Mucosa of stomach (tissue), 1 donor: ENCODE data around the gene SUSD3.

ENCODE experiments used
- H3K27me3 ChIP-seq: one replicate; pipeline ENCODE4 v1.7.0; 2013; ENCODE audit warnings: mild to moderate bottlenecking, low read length; ENCODE audit not compliant: control insufficient read depth, insufficient read depth
- H3K36me3 ChIP-seq: one replicate; pipeline ENCODE4 v1.7.0; 2013; ENCODE audit warnings: low read length; ENCODE audit not compliant: control insufficient read depth, insufficient read depth
- H3K4me1 ChIP-seq: one replicate; pipeline ENCODE4 v1.7.0; 2013; ENCODE audit warnings: mild to moderate bottlenecking, low read length; ENCODE audit not compliant: control insufficient read depth, insufficient read depth
- H3K4me3 ChIP-seq: one replicate; pipeline ENCODE4 v1.7.0; 2013; ENCODE audit warnings: low read length
- H3K9ac ChIP-seq: one replicate; pipeline ENCODE4 v1.7.0; 2013; ENCODE audit warnings: mild to moderate bottlenecking, low read length, moderate library complexity
- H3K9me3 ChIP-seq: one replicate; pipeline ENCODE4 v1.7.0; 2013; ENCODE audit warnings: mild to moderate bottlenecking, low read length, moderate library complexity; ENCODE audit not compliant: control insufficient read depth
- donor health status: Pancreatic carcinoma.

Gene SUSD3

DNA sequence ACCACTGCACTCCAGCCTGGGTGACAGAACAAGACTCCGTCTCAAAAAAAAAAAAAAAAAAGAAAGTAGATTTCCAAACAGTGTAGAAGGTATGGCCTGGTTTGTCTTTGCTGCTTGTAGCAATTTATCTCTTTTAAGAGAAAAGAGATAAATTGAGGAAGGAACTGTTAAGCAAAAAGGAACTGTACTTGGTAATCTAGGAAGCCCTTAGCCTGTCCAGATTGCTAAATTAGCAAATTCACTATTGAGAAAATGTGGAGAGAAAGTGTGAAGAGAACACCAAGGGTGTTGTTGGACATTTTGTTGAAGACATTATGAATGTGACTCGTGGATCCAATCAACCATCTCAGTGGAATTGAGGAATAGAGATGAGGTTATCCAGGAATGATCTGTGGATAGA lies 13.0 kb upstream of the SUSD3 start:
- Histone ChIP-seq H3K9me3 (no peaks in the 10 kb centered on the region), H3K4me3 (no peak overlapping the region), H3K36me3 (no peaks in the 10 kb centered on the region), H3K4me1 (no peaks in the 10 kb centered on the region), H3K27me3 (no peaks in the 10 kb centered on the region), H3K9ac (no peak overlapping the region)

DNA sequence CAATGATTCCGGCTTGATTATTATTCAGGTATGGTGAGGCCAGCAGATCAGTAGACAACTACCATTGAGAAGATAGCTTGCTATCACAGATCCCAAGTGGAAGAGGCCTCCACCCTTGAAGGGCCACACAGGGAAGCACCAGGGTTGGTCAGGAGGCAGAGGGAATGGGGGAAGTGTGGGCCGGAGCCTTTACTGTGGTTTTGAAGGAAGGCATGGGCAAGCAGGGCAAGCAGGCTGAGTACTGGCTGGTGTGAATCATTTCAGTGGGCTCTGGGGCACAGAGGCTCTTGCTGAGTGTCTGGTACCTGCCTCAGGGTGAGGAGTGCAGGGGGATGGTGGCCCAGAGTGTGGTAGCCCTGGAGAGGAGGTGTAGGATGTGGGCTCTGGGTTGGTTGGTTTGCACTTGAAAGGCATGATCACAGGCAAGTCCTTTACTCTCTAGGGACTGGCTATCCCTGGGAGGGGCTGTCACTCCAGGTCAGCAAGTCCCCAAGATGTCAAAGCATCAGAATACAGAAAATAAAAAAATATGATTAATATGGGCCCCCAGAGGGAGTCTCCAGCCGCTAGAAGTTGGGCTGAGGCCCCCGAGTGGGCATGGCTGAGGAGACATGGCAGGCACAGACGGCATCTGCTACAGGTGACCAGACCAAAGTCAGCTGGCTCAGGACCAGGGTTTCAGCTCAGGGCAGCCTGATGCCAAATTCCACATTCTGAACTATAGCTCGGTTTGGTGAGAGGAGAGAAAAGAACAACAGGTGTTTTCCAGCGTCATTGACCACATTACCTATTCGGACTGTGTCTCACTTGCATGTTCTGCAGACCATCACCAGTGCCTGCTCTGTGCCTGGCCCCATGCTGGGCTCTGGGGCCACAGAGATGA lies 9.7 kb upstream of the SUSD3 start:
- no peak overlapping the region for H3K4me3 ChIP-seq
- H3K36me3 ChIP-seq: no peaks in the 10 kb centered on the region
- no peaks in the 10 kb centered on the region for H3K4me1 ChIP-seq
- no peak overlapping the region for H3K9ac ChIP-seq
- H3K27me3 ChIP-seq: no peaks in the 10 kb centered on the region
- H3K9me3 ChIP-seq: no peaks in the 10 kb centered on the region

DNA sequence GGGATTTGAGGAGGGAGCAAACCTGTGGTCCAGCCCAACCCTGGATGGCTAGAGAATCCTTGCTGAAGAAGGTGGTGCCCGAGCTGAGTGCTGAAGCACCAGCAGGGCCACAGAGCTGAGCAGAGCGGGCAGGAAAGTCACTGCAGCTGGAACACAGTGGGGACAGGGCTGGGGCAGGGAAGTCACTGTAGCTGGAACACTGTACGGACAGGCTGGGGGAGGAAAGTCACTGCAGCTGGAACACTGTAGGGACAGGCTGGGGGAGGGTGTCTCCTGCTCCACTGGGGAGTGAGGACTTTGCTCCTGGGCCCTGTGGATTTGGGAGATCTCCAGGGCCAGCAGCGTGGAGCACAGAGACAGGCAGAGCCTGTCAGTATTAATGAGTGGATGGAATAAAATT lies 9.0 kb upstream of the SUSD3 start:
- no peaks in the 10 kb centered on the region for H3K27me3 ChIP-seq
- no peaks in the 10 kb centered on the region for H3K4me1 ChIP-seq
- H3K9ac ChIP-seq: no peak overlapping the region

DNA sequence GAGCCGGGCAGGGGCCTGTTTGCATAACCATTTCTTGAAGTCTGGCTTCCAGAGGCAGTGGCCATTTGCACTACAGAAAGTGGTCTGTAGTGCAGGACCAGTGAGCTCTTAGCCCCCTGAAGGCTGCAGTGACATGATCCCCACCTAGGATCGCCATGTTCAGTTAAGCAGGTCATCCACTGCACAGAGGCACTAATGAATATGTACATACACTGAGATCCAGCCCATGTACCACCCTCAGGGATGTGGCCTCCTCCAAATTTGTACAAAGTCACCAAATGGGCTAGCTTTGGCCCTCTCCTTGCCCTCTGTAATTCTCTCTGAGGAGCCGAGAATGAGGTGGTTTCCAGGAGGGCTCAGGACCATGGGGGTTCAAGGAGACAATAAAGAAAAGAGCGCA lies 8.3 kb upstream of the SUSD3 start:
- no peaks in the 10 kb centered on the region for H3K27me3 ChIP-seq
- no peaks in the 10 kb centered on the region for H3K4me1 ChIP-seq
- H3K9ac ChIP-seq: no peak overlapping the region
- H3K9me3 ChIP-seq: no peaks in the 10 kb centered on the region
- no peak overlapping the region for H3K4me3 ChIP-seq
- no peaks in the 10 kb centered on the region for H3K36me3 ChIP-seq

More for the DNA sequence above, 9.0 kb upstream of the SUSD3 start:
- Histone ChIP-seq H3K9me3 (no peaks in the 10 kb centered on the region), H3K36me3 (no peaks in the 10 kb centered on the region), H3K4me3 (no peak overlapping the region)

DNA sequence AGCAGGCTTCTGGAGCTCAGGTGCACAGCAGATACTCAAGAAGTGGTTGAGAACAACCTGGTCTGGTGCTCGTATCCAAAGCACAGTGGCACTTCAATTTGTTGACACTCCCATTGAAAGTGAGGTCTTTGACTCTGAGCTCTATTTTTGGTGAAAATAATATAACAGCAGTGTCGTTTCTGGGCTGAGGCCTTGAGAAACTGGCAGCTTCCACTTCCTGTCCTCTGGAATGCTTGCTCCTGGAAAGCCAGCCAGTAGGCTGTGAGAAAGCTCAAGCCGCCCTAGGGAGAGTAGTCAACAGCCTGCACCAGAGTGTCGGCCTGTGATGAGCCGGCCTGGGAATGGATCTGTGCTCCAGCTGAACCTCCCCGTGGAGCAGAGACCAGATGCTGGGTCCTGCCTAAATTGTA lies 6.8 kb upstream of the SUSD3 start:
- Histone ChIP-seq H3K36me3 (no peaks in the 10 kb centered on the region), H3K4me3 (no peak overlapping the region), H3K27me3 (no peaks in the 10 kb centered on the region), H3K4me1 (no peaks in the 10 kb centered on the region), H3K9ac (no peak overlapping the region), H3K9me3 (no peaks in the 10 kb centered on the region)

DNA sequence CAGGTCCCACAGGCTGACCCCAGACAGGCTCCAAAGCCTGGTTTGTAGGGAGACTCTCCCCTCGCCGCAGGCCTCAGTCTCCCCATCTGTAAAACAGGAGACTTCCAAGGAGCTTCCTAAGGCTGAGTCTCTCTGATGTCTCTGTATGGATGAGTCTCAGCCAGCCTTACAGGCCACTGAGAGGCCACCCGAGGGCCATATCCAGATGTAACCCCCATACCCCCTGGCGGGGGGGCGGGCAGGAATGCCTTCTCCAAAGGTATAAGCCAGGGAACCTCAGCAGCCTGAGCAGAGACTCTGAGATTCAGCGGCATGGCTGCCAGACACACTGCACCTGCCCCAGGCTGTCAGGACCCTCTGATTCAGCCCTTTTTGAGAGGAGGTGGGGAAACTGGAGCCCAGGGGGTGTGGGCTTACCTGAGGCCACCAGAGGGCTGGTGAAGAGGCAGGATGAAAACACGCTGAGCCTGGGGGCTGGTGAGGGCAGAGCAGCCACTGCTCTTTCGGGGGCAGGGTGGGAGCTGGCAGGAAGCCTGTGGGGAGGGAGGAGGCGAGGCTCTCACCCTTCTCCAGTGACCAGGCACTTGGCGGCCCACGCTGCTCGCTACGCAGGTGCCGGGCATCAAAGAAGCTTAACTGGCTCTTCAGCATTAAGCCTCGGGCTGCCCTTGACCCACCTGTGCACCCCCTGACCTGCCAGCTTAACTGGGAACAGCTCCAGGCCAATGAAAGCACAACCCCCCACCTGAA lies 5.5 kb upstream of the SUSD3 start:
- H3K27me3 ChIP-seq: no peaks in the 10 kb centered on the region
- no peak overlapping the region for H3K9ac ChIP-seq
- no peaks in the 10 kb centered on the region for H3K4me1 ChIP-seq

DNA sequence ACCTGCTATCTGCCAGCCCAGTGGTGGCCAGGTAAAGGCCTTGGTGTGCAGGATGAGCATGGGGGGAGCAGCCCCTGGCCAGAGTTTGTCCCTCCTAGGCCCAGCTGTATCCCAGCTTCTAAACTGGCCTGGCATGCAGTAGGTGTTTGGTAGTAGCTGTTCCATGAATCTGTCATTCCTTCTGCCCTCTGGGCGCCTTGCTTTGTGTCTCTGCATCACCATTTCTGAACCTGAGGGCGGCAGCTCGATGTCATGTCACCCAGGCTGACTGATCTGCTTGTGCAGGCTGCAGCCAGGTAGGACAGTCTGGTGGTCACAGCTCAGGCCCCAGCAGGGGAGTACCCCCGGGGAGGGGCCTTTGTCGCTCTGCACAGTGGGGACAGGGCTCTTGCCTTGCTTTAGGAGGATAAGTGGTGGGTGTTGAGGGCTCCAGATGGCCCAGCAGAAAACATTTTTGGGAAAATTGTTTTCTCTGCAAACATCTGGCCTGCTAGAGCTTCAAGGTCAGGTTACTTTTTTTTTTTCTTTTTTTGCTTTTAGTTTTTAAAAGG lies 4.6 kb upstream of the SUSD3 start:
- no peaks in the 10 kb centered on the region for H3K9me3 ChIP-seq
- H3K27me3 ChIP-seq: no peaks in the 10 kb centered on the region
- H3K36me3 ChIP-seq: no peaks in the 10 kb centered on the region
- H3K4me3 ChIP-seq: no peak overlapping the region
- H3K4me1 ChIP-seq: no peaks in the 10 kb centered on the region
- no peak overlapping the region for H3K9ac ChIP-seq

More for the DNA sequence above, 5.5 kb upstream of the SUSD3 start:
- Histone ChIP-seq H3K36me3 (no peaks in the 10 kb centered on the region), H3K9me3 (no peaks in the 10 kb centered on the region), H3K4me3 (no peak overlapping the region)

DNA sequence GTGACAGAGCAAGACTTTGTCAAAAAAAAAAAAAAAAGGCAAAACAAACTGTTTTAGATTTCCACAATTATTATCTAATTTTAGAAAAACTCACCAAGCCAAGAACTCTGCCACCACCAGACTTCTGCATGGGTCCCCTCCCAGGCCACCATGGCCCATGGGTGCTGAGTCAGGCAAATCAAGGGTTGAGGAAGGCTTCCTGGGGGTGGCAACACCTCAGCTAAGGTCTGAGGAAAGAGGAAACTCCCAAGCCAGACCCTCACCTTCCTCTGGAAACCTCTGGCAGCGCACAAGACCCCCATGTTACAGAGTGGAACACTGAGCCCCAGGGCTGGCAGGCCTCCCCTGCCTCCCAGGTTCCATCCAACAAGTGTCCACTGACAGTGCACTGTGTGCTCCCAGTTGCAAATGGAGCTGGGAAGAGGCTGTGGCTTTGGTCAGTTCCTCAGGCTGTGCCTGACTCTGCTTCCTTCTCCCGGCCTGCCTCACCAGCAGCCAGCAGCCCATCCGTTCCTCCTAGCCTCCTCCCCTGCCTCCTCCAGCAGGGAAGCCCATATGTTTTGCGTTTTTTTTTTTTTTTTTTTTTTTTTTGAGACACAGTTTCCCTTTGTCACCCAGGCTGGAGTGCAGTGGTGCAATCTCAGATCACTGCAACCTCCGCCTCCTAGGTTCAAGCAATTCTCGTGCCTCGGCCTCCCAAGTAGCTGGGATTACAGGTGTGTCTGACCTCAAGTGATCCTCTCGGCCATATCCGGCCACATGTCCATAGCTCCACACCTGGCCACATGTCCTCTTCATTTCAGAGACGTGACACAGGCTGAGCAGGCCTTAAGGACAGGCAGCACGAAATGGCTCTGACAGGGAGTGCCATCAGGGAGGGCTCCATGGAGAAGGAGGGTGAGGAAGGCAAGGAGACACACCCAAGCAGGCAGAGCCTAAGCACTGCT lies 3.5 kb upstream of the SUSD3 start:
- H3K27me3 ChIP-seq: no peaks in the 10 kb centered on the region
- H3K9ac ChIP-seq: no peak overlapping the region
- H3K4me1 ChIP-seq: peaks cover 7% of the 10 kb centered on the region
- no peaks in the 10 kb centered on the region for H3K36me3 ChIP-seq
- H3K4me3 ChIP-seq: no peak overlapping the region
- H3K9me3 ChIP-seq: no peaks in the 10 kb centered on the region

DNA sequence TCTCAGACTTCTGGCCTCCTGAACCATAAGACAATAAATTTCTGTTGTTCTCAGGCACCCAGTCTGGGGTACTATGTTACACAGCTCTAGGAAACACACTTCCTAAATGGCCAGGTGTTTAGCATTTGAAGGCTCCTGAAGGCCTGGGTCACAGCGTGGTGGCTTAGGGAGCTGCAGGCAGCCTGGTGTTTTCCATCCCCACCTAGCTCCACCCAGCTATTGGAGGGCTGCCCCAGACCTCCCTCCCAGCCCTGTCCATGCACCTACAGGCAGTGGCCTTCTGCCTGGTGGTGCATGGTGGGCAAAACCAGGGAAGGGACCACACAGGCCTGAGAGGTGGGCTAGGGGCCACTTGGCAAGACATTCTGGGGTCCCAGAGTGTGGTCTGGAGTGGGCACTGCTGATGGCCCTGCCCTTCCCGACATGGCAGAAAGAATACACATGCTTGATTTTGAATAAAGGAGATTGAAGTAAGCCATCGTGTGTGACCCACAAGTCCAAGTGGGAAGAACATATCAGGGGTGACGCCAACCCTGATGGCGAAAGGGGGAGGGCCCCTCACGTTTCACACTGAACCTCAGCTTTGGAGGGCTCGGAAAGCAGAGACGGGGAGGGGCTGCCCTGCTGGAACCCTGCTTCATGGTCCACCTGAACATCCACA lies 1.3 kb upstream of the SUSD3 start:
- Histone ChIP-seq H3K4me3 (no peak overlapping the region), H3K4me1 (peaks cover 23% of the 10 kb centered on the region), H3K27me3 (no peaks in the 10 kb centered on the region), H3K36me3 (no peaks in the 10 kb centered on the region), H3K9ac (no peak overlapping the region), H3K9me3 (no peaks in the 10 kb centered on the region)

DNA sequence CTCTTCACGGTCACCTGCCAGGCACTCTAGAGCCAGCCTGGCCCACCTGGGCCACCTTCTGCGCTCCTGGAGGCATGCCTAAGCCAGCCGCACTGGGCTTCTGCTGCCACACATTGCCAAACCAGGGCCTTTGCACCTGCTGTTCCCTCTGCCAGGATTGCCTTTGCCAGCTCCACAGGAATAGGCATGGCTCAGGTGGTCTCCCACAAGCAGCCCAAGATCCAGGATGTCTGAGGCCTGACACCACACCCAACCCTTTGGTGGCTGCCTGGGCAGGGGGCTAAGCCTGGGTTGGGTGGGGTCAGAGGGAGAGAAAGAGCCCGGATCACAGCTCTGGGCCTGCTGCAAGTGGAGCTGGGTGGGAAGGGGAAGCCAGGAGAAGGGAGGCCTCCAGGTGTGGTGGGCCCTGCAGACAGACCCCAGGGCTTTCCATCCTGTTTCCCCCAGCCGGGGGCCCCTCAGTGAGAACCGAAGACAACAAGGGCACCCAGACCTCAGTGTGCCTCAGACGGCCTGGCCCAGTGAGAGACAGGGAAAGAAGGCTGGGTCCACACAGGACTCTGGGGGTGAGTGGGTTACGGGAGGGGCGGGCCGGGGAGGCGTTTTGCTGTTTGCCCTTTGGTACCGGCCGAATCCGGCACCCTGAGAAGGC lies 672 bp upstream of the SUSD3 start:
- Histone ChIP-seq H3K9me3 (no peaks in the 10 kb centered on the region), H3K9ac (no peak overlapping the region), H3K4me1 (peaks cover 26% of the 10 kb centered on the region), H3K27me3 (no peaks in the 10 kb centered on the region), H3K4me3 (no peak overlapping the region), H3K36me3 (no peaks in the 10 kb centered on the region)
